Measurements from ENCODE around the gene NKIRAS1.
"Not testable (repeated sequence)": the region's sequence is repeated elsewhere in the genome, so short reads cannot be mapped to it uniquely, and the experiment has no call there.

DNA sequence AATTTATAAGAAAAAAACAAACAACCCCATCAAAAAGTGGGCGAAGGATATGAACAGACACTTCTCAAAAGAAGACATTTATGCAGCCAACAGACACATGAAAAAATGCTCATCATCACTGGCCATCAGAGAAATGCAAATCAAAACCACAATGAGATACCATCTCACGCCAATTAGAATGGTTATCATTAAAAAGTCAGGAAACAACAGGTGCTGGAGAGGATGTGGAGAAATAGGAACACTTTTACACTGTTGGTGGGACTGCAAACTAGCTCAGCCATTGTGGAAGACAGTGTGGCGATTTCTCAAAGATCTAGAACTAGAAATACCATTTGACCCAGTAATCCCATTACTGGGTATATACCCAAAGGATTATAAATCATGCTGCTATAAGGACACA, 4.5 kb downstream of the NKIRAS1 start:
- TF ChIP-seq, protein P1, sequence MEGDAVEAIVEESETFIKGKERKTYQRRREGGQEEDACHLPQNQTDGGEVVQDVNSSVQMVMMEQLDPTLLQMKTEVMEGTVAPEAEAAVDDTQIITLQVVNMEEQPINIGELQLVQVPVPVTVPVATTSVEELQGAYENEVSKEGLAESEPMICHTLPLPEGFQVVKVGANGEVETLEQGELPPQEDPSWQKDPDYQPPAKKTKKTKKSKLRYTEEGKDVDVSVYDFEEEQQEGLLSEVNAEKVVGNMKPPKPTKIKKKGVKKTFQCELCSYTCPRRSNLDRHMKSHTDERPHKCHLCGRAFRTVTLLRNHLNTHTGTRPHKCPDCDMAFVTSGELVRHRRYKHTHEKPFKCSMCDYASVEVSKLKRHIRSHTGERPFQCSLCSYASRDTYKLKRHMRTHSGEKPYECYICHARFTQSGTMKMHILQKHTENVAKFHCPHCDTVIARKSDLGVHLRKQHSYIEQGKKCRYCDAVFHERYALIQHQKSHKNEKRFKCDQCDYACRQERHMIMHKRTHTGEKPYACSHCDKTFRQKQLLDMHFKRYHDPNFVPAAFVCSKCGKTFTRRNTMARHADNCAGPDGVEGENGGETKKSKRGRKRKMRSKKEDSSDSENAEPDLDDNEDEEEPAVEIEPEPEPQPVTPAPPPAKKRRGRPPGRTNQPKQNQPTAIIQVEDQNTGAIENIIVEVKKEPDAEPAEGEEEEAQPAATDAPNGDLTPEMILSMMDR (conservative IDR thresholded peaks at IDR 0.05; ENCODE audit: low read depth, low read length): not testable (repeated sequence)
- not testable (repeated sequence) for TF ChIP-seq EZH2 (IDR thresholded peaks at IDR 0.05; ENCODE audit: borderline replicate concordance, low read depth, low read length, poor library complexity, severe bottlenecking)
